Ishikawa (cell line): ENCODE measurements around the gene UBE2A.

Experiments
- CEBPB ChIP-seq: IDR thresholded peaks from 2 replicates; pipeline ENCODE4 v1.6.1; 2012
- CREB1 ChIP-seq: IDR thresholded peaks from 2 replicates; pipeline ENCODE4 v1.6.1; 2012; ENCODE audit warnings: low read depth
- EGR1 ChIP-seq: IDR thresholded peaks from 2 replicates; pipeline ENCODE4 v1.6.1; 2012
- EP300 ChIP-seq: IDR thresholded peaks from 2 replicates; pipeline ENCODE4 v1.6.1; 2012; ENCODE audit warnings: borderline replicate concordance
- NFIC ChIP-seq: IDR thresholded peaks from 2 replicates; pipeline ENCODE4 v1.6.1; 2012
- RAD21 ChIP-seq: IDR thresholded peaks from 2 replicates; pipeline ENCODE4 v1.6.1; 2012; ENCODE audit warnings: low read depth
- TAF1 ChIP-seq: IDR thresholded peaks from 2 replicates; pipeline ENCODE4 v1.6.1; 2012; ENCODE audit warnings: low read depth, mild to moderate bottlenecking
- TCF12 ChIP-seq: IDR thresholded peaks from 2 replicates; pipeline ENCODE4 v1.6.1; 2012; ENCODE audit warnings: low read depth
- TEAD4 ChIP-seq: IDR thresholded peaks from 2 replicates; pipeline ENCODE4 v1.6.1; 2012
- YY1 ChIP-seq: IDR thresholded peaks from 2 replicates; pipeline ENCODE4 v1.6.1; 2012; ENCODE audit warnings: low read depth
- ZBTB7A ChIP-seq: IDR thresholded peaks from 2 replicates; pipeline ENCODE4 v1.6.1; 2012; ENCODE audit warnings: low read depth
- TF ChIP-seq, protein P1 (sequence below): IDR thresholded peaks from 2 replicates; pipeline ENCODE4 v1.6.1; 2012
- TF ChIP-seq, protein P2 (sequence below): IDR thresholded peaks from 2 replicates; pipeline ENCODE4 v1.6.1; 2012; ENCODE audit warnings: low read depth, mild to moderate bottlenecking

DNA sequence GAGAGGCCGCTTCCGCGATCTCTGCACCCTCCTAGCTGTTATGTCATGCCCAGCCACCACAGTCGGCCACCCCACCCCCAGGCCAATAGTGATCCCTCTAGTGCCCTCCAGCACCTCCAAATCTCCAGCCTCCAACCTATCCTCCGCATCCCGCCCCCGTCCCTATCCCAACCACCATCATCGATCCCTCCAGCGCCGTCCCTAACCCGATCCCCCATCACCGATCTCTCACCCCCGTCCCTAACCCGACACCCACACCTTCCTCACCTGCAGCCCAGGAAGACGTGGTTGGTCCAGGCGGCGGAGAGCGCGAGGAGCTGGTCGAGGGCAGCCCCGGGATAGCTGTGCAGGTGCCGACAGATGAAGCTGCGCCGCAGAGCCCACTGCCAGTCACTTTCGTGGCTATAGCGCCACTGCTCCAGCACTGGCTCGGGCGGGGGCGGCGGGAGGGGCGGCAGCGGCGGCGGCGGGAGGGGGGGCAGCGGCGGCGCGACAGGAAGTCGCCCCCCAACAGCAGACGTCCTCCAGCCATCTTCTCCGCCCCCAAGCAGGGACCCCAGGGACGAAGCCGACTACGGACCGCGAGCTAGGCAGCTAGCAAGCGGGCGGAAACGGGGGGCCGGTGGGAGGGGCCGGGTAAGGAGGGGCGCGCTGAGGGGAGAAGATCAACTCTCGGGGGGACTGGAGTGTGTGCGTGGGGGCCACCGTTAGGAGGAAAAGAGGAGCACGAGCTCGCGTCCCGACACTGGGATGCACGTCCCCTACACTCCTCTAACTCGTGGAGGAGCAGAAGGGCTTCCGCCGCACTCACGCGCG is 31.3 kb downstream of the UBE2A start:
- TF ChIP-seq RAD21, result no peak
- no peak for TF ChIP-seq EP300
- no peak for TF ChIP-seq TEAD4
- no peak for TF ChIP-seq CEBPB
- TF ChIP-seq, protein P1, sequence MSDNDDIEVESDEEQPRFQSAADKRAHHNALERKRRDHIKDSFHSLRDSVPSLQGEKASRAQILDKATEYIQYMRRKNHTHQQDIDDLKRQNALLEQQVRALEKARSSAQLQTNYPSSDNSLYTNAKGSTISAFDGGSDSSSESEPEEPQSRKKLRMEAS, result no peak
- TF ChIP-seq, protein P2, sequence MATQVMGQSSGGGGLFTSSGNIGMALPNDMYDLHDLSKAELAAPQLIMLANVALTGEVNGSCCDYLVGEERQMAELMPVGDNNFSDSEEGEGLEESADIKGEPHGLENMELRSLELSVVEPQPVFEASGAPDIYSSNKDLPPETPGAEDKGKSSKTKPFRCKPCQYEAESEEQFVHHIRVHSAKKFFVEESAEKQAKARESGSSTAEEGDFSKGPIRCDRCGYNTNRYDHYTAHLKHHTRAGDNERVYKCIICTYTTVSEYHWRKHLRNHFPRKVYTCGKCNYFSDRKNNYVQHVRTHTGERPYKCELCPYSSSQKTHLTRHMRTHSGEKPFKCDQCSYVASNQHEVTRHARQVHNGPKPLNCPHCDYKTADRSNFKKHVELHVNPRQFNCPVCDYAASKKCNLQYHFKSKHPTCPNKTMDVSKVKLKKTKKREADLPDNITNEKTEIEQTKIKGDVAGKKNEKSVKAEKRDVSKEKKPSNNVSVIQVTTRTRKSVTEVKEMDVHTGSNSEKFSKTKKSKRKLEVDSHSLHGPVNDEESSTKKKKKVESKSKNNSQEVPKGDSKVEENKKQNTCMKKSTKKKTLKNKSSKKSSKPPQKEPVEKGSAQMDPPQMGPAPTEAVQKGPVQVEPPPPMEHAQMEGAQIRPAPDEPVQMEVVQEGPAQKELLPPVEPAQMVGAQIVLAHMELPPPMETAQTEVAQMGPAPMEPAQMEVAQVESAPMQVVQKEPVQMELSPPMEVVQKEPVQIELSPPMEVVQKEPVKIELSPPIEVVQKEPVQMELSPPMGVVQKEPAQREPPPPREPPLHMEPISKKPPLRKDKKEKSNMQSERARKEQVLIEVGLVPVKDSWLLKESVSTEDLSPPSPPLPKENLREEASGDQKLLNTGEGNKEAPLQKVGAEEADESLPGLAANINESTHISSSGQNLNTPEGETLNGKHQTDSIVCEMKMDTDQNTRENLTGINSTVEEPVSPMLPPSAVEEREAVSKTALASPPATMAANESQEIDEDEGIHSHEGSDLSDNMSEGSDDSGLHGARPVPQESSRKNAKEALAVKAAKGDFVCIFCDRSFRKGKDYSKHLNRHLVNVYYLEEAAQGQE, result no peak
- TF ChIP-seq CREB1, result no peak
- TF ChIP-seq TAF1, result no peak
- no peak for TF ChIP-seq EGR1
- TF ChIP-seq ZBTB7A, result no peak
- TF ChIP-seq NFIC, result no peak
- no peak for TF ChIP-seq YY1
- TF ChIP-seq TCF12, result no peak
